ENCODE measurements around the gene CBARP.

CBARP gene

DNA sequence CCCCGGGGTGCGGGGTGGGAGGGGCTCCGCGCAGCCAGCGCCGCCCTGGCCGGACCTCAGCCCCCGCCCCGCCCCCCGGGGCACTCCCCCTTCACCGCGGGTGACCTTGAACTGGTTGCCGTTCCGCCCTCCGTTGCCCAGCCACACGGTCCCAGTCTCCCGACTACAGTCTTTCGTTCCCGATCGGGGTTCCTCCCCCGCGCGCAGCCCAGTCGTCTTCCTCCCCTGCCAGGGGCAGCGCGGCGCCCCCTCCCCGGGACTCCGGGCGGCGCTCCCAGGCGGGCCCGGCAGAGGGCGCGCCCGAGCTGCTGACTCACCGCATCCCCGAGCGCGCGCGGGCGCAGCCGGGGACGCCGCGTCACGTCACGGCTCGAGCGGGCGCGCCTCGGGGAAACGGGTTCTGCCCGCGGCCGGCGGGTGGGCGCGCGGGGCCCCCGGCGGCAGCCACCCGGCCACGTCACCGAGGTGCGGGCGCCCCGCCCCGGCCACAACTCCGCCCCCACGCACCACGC is 11.0 kb upstream of the CBARP start:
- peak overlapping the region; percentile 99 for H3K27ac ChIP-seq
- TF ChIP-seq, protein P1, sequence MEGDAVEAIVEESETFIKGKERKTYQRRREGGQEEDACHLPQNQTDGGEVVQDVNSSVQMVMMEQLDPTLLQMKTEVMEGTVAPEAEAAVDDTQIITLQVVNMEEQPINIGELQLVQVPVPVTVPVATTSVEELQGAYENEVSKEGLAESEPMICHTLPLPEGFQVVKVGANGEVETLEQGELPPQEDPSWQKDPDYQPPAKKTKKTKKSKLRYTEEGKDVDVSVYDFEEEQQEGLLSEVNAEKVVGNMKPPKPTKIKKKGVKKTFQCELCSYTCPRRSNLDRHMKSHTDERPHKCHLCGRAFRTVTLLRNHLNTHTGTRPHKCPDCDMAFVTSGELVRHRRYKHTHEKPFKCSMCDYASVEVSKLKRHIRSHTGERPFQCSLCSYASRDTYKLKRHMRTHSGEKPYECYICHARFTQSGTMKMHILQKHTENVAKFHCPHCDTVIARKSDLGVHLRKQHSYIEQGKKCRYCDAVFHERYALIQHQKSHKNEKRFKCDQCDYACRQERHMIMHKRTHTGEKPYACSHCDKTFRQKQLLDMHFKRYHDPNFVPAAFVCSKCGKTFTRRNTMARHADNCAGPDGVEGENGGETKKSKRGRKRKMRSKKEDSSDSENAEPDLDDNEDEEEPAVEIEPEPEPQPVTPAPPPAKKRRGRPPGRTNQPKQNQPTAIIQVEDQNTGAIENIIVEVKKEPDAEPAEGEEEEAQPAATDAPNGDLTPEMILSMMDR (IDR thresholded peaks at IDR 0.05), result peak; percentile 95
- TF ChIP-seq ZFX (IDR thresholded peaks at IDR 0.05; ENCODE audit: borderline replicate concordance), result no peak

DNA sequence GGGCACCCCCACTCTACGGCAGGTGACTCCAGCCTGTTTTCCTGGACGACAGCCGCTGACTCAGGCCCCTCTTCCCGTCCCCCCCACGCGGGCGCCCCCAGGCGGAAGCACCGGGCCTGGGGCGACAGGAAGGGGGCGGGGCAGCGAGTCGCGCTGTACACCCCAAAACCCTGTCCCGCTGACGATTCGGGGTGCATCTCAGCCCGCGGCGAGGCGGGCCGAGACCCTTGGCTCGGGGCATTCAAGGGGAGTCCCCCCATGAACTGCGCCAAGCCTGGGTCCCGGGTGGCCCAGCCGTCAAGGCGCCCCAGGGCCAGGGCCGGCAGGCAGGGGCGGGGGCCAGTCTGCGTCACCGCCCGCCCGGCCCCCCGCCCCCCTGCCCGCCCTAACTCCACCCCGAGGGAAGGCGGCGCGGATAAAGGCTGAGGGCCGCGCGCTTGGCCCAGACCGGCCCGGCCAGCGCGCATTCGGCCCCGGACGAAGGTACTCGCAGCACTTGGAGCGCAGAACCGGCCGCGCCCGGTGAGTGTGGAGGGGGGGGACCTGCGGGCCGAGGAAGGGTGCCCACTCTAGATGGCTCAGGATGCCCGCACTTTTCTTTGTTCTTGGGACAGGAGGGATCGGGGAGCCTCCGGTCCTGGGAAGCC is 10.5 kb upstream of the CBARP start, which contains the start of gene MIDN:
Gene MIDN, plus strand, starts transcription at position 445 of the 647 bp plus-strand sequence. CDS start 1,714 bp downstream, outside the sequence.
- H3K27ac ChIP-seq, result peak within 1 kb of the TSS; percentile 99
- no peak for TF ChIP-seq ZFX (IDR thresholded peaks at IDR 0.05; ENCODE audit: borderline replicate concordance)
- TF ChIP-seq, protein P1 (IDR thresholded peaks at IDR 0.05), result no peak

DNA sequence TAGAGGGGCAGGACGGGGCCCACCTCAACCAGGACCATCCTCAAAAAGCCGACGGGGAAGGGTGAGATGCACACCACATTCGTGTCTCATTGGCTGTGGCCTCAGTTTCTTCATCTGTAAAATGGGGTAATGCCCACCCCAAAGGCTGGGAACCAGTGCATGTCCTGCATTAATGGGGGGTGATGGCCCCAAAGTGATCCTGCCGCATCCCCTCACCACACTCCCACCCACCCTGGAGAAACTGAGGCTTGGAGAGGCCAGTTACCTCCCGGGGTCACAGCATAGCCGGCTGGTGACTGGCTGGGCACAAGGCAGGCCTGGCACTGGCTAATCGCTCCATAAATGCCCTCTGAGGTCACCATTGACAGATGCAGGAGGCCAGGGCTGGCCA is 9.9 kb upstream of the CBARP start:
- TF ChIP-seq, protein P1 (IDR thresholded peaks at IDR 0.05), result no peak
- TF ChIP-seq ZFX (IDR thresholded peaks at IDR 0.05; ENCODE audit: borderline replicate concordance), result no peak
- peak overlapping the region; percentile 99 for H3K27ac ChIP-seq

DNA sequence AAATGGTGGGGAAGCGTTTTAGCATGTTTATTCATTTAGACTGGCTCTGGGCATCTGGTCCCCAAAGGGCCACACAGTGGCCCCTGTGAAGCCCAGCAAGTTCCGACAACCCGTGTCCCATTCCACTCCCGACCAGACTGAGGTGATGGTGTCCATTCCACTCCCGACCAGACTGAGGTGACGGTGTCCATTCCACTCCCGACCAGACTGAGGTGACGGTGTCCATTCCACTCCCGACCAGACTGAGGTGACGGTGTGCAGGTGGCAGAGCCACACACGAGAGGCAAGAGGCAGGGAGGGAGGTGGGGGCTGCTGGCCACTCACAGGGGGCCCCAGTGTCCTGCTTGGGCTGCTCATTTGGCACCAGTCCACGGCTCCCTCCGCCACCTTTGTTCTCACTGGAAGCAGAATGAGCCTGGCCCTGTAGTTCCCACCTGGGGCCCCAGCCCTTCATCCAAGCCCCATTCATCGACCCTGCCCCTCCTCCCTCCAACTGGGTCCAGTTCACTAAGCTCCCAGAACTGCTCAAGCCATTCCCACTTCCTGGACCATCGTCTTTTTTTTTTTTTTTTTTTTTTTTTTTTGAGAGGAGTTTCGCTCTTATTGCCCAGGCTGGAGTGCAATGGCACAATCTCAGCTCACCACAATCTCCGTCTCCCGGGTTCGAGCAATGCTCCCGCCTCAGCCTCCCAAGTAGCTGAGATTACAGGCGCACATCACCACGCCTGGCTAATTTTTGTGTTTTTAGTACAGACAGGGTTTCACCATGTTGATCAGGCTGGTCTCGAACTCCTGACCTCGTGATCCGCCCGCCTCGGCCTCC is 8.7 kb upstream of the CBARP start:
- TF ChIP-seq, protein P1 (IDR thresholded peaks at IDR 0.05), result peak; percentile 24; the same call in 1 of the 2 replicates
- peak overlapping the region; percentile 99 for H3K27ac ChIP-seq

DNA sequence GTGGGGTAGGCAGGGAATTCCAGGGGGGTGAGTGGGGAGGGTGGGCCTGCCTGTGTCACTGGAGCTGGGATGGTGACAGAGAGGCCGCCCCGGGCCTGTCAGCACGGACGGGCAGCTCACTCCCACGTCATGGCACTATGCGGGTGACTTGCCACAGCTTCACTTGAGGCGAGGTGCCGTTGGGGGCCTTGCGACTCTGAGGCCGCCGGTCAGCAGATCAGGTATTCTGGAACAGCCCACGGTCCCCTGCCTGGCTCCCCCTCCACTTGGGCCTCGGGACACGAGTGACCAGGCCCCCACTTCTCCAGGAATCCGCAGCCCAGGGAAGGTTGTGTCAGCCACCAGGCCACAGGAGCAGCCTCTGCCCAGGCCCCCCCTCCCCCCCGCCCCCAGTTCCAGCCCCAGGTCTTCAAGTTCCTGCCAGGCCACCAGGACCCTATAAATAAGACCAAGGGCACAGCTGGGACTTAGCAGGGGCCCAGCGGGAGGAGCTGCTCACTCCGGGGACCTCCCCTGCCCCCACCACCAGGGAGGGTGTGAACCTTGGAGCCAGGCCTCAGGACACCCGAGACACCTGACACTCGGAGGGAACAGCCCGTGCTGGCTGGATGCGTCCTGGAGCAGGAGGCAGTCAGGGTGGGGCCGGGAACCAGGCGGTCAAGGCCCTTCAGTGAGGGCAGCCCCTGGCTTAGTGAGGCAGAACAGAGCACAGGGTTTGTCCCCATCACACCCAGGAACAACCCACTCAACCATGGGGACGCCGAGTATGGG is 7.9 kb upstream of the CBARP start:
- H3K27ac ChIP-seq, result peak overlapping the region; percentile 99
- TF ChIP-seq, protein P1 (IDR thresholded peaks at IDR 0.05), result no peak
- no peak for TF ChIP-seq ZFX (IDR thresholded peaks at IDR 0.05; ENCODE audit: borderline replicate concordance)

DNA sequence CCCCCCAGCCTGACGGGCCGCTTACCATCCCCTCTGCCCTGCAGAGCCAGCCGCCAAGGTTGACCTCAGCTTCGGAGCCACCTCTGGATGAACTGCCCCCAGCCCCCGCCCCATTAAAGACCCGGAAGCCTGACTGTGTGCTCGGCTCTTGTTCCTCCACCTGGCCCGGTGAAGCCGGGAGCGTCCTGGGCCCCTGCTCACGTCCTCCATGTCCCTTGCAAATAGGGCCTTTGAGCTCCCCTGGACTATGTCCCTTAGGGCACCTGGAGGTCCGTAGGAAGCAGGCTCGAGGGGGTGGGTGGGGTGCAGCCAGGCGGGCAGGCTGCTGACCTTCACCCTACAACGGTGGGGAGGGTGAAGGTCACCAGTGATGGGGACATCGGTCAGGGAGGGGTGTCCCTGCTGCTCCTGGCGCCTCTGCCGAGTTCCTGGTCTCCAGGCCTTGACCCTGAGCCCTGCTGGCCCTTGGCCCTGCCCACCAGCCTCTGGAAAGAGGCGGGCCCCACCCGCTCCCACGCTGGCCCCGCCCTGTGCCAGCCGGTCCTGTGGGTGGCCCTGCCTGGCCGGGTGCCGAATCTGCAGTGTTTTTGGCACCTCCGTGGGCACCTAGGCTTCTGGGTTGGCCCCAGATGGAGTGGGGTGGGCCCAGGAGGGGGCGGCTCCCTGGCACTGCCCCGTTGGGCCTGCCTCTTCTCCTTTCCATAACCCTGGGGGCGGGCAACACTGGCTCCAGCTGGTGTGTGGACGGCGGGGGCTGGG is 7.1 kb upstream of the CBARP start:
- TF ChIP-seq, protein P1 (IDR thresholded peaks at IDR 0.05), result peak; percentile 65
- no peak for TF ChIP-seq ZFX (IDR thresholded peaks at IDR 0.05; ENCODE audit: borderline replicate concordance)
- H3K27ac ChIP-seq, result peak overlapping the region; percentile 99
